GM12891 (cell line): ENCODE results near the gene CPT1A.

Source experiments
- POLR2A ChIP-seq: IDR thresholded peaks from 2 replicates; pipeline ENCODE4 v1.6.1; 2011; ENCODE audit warnings: low read depth, low read length, control low read depth
- SPI1 ChIP-seq: IDR thresholded peaks from 2 replicates; pipeline ENCODE4 v1.6.1; 2011; ENCODE audit warnings: low read depth, low read length, control low read depth

- TF ChIP-seq POLR2A = no peak
- TF ChIP-seq SPI1 = no peak
Observed at GRCh38 chr11:68835328-68835727, 6.4 kb downstream of the CPT1A start.
